Type B pancreatic cell (in vitro differentiated cells): ENCODE measurements around the gene DLGAP4. TPM values are rescaled to one million over a fixed set of nuclear protein-coding genes. Genes with fewer than 3 reads are reported as not detected.

Experiments used
- DNase-seq: peaks from one replicate; pipeline ENCODE4 v3.0.0; 2021; ENCODE audit warnings: mixed read lengths; ENCODE audit not compliant: unreplicated experiment; ENCODE audit errors: extremely low spot score
- H3K27ac Mint-ChIP-seq: 2 replicates; pipeline ENCODE4 v1.8.0; 2021; ENCODE audit warnings: mild to moderate bottlenecking, mixed read lengths
- H3K27me3 Mint-ChIP-seq: 2 replicates; pipeline ENCODE4 v1.8.0; 2021; ENCODE audit warnings: mixed read lengths
- H3K36me3 Mint-ChIP-seq: 2 replicates; pipeline ENCODE4 v1.8.0; 2021; ENCODE audit warnings: mixed read lengths
- H3K4me1 Mint-ChIP-seq: one replicate; pipeline ENCODE4 v1.8.0; 2021; ENCODE audit warnings: mixed read lengths; ENCODE audit not compliant: unreplicated experiment
- H3K4me3 Mint-ChIP-seq: 2 replicates; pipeline ENCODE4 v1.8.0; 2021; ENCODE audit warnings: mild to moderate bottlenecking, mixed read lengths
- H3K9me3 Mint-ChIP-seq: 2 replicates; pipeline ENCODE4 v1.8.0; 2021; ENCODE audit warnings: mixed read lengths
- total RNA-seq: library from RNA; stranded (reverse); gene quantifications from 2 replicates; pipeline ENCODE4 v1.2.1, GENCODE V29; 2021; ENCODE audit warnings: low replicate concordance
- TF ChIP-seq, protein P1 (sequence below): fragments of 200-600 bp; sonication (generic); conservative IDR thresholded peaks from 2 replicates; pipeline ENCODE4 v1.5.0; 2021; ENCODE audit warnings: antibody characterized with exemption, mild to moderate bottlenecking

The DLGAP4 gene
- total RNA-seq, 1 donor from 2014 or later, result 78.0 TPM

GRCh38 chr20:36367907-36368799, 62.0 kb downstream of the DLGAP4 start:
- H3K4me3 Mint-ChIP-seq, result no peak overlapping the region
- H3K27ac Mint-ChIP-seq, result no peak overlapping the region
- H3K36me3 Mint-ChIP-seq, result no peaks in the 10 kb centered on the region
- no peaks in the 10 kb centered on the region for H3K9me3 Mint-ChIP-seq
- TF ChIP-seq, protein P1, sequence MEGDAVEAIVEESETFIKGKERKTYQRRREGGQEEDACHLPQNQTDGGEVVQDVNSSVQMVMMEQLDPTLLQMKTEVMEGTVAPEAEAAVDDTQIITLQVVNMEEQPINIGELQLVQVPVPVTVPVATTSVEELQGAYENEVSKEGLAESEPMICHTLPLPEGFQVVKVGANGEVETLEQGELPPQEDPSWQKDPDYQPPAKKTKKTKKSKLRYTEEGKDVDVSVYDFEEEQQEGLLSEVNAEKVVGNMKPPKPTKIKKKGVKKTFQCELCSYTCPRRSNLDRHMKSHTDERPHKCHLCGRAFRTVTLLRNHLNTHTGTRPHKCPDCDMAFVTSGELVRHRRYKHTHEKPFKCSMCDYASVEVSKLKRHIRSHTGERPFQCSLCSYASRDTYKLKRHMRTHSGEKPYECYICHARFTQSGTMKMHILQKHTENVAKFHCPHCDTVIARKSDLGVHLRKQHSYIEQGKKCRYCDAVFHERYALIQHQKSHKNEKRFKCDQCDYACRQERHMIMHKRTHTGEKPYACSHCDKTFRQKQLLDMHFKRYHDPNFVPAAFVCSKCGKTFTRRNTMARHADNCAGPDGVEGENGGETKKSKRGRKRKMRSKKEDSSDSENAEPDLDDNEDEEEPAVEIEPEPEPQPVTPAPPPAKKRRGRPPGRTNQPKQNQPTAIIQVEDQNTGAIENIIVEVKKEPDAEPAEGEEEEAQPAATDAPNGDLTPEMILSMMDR, result no peak
- H3K4me1 Mint-ChIP-seq, result no peaks in the 10 kb centered on the region
- H3K27me3 Mint-ChIP-seq, result peaks cover 17% of the 10 kb centered on the region
- DNase-seq, result no peak

DNA sequence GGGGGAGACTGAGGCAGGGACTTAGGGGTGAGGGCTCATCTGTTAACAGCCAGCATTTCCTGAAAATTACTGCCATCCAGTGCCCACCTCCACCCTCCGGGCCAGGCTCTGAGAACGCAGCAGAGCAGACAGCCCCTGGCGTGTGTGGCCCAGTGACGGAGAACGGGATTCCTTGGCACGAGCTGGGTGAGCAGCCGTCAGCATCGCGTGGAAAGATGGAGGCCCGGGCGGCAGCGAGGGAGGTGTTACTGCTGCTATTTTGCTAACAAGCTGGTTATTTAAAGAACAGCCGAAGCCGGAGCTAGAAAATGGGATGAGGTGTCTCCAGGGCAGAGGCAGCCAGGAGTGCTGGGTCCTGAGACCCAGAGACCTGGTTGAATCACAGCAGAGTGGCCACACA, 62.7 kb downstream of the DLGAP4 start:
- TF ChIP-seq, protein P1, result no peak
- Mint-ChIP-seq H3K4me3 (no peak overlapping the region), H3K4me1 (no peaks in the 10 kb centered on the region), H3K27me3 (peaks cover 12% of the 10 kb centered on the region), H3K9me3 (no peaks in the 10 kb centered on the region), H3K27ac (no peak overlapping the region), H3K36me3 (no peaks in the 10 kb centered on the region)
- DNase-seq, result no peak

DNA sequence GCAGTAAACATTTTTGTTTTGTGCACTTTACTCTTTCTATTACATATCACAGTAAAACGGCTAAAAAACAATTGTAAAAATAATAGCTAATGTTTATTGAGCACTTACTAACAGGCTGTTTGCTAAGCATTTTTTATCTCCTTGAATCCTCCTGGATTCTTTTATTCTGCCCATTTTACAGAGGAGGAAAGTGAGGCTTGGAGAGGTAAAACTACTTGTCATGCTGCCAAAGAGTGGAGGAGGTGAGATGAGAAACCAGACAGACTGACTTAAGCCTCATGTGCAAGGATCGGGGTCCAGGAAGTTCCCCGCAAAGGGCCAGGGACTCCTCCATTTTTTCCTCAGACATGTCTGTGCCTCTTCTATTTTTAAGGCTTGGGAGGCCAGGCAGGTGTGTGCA, 63.6 kb downstream of the DLGAP4 start:
- TF ChIP-seq, protein P1, result no peak
- no peaks in the 10 kb centered on the region for H3K36me3 Mint-ChIP-seq
- DNase-seq, result no peak
- H3K9me3 Mint-ChIP-seq, result no peaks in the 10 kb centered on the region
- peaks cover 14% of the 10 kb centered on the region for H3K27me3 Mint-ChIP-seq
- H3K4me1 Mint-ChIP-seq, result no peaks in the 10 kb centered on the region
- H3K4me3 Mint-ChIP-seq, result no peak overlapping the region
- H3K27ac Mint-ChIP-seq, result no peak overlapping the region

DNA sequence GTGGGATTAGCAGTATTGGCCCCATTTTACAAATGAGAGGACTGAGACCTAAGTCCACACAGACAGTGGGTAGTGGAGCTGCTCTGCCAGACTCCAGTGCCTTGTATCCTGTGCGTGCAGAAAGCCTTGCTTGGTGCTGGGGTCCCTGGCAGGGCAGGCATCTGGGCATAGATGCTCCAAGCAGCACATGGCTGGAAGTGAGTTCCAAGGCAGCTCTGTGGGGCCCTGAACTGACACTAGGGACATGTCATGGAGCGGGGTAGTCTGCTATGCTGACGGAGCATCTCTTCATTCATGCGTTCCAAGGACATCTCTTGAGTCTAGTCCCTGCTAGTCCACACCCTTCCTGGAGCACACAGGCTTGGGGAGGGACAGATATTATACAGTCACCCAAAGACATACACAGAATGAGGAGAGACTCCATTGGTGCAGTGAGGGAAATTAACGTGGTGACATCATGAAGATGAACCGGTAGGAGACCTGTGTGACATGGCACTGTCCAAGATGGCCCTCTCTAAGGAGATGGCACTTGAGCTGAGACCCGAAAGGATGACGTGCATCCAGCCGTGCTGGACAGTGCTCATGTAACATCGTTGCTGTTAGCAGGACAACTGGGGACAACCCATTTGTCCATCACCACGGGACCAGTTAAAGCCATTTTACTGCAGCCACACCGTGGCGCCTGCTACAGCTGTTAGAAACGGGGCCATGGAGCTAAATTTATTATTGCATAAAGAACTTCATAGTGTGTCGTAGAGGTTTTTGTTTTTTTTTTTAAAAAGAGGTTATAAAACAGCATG, 65.1 kb downstream of the DLGAP4 start:
- Mint-ChIP-seq H3K9me3 (no peaks in the 10 kb centered on the region), H3K4me1 (no peaks in the 10 kb centered on the region), H3K36me3 (no peaks in the 10 kb centered on the region), H3K27ac (no peak overlapping the region), H3K4me3 (no peak overlapping the region), H3K27me3 (peaks cover 17% of the 10 kb centered on the region)
- DNase-seq, result no peak
- TF ChIP-seq, protein P1, result no peak

GRCh38 chr20:36372666-36373065, 66.5 kb downstream of the DLGAP4 start:
- no peak overlapping the region for H3K27ac Mint-ChIP-seq
- no peaks in the 10 kb centered on the region for H3K36me3 Mint-ChIP-seq
- H3K27me3 Mint-ChIP-seq, result peaks cover 24% of the 10 kb centered on the region
- H3K9me3 Mint-ChIP-seq, result no peaks in the 10 kb centered on the region
- H3K4me1 Mint-ChIP-seq, result no peaks in the 10 kb centered on the region
- DNase-seq, result no peak
- TF ChIP-seq, protein P1, result no peak
- no peak overlapping the region for H3K4me3 Mint-ChIP-seq
